Activated CD8-positive, alpha-beta T cell treated with anti-CD3 and anti-CD28 coated beads for 36 hours (primary cell): Measurements from ENCODE around the gene MDH1B. TPM values are rescaled to one million over a fixed set of nuclear protein-coding genes. Genes with fewer than 3 reads are reported as not detected.
A peak's percentile ranks its signal among the peaks of the same experiment; 100 is the strongest.
"Not testable (repeated sequence)": the region's sequence is repeated elsewhere in the genome, so short reads cannot be mapped to it uniquely, and the experiment has no call there.

Source experiments
- ATAC-seq: fragments of 200-7000 bp; cut with Tn5 transposase; one replicate; pipeline ENCODE4 v1.10.0; 2021; ENCODE audit warnings: mild to moderate bottlenecking, moderate library complexity
- CTCF ChIA-PET: fragments of 350-600 bp; sonication (Branson Sonifier 250); formaldehyde crosslinking; loops from one replicate; lab custom pipeline; 2021; ENCODE audit warnings: antibody characterized with exemption; lab: Charles Lee
- POLR2A ChIA-PET: fragments of 350-600 bp; sonication (Branson Sonifier 250); formaldehyde crosslinking; loops from one replicate; lab custom pipeline; 2021; ENCODE audit warnings: antibody characterized with exemption; lab: Charles Lee
- DNase-seq: peaks from one replicate; pipeline ENCODE4 v3.0.0-alpha.2; 2020
- H3K27ac Mint-ChIP-seq: one replicate; pipeline ENCODE4 v1.8.0; 2021; ENCODE audit warnings: mild to moderate bottlenecking, mixed read lengths
- H3K27me3 Mint-ChIP-seq: one replicate; pipeline ENCODE4 v1.8.0; 2021; ENCODE audit warnings: mixed read lengths
- H3K36me3 Mint-ChIP-seq: one replicate; pipeline ENCODE4 v1.8.0; 2021; ENCODE audit warnings: low read depth, mixed read lengths
- H3K4me1 Mint-ChIP-seq: one replicate; pipeline ENCODE4 v1.8.0; 2021; ENCODE audit warnings: low read depth, mixed read lengths
- H3K4me3 Mint-ChIP-seq: one replicate; pipeline ENCODE4 v1.8.0; 2021; ENCODE audit warnings: mild to moderate bottlenecking, moderate library complexity, mixed read lengths
- H3K9me3 Mint-ChIP-seq: one replicate; pipeline ENCODE4 v1.8.0; 2021; ENCODE audit warnings: mixed read lengths
- intact Hi-C: fragments of 100-400 bp; cut with micrococcal nuclease; formaldehyde crosslinking; loops from one replicate; pipeline ENCODE4 v1.10.0; 2022
- total RNA-seq, 2 experiments: library from RNA; stranded (reverse); gene quantifications; one replicate each; pipeline ENCODE4 v1.2.3, GENCODE V29; 2021
- TF ChIP-seq, protein P1 (sequence below): fragments of 200-600 bp; IDR thresholded peaks from one replicate; pipeline ENCODE4 v1.8.0; 2022; ENCODE audit warnings: antibody characterized with exemption, mild to moderate bottlenecking

The MDH1B gene
- total RNA-seq = under 1 TPM; 0.56 to 0.92 TPM

DNA sequence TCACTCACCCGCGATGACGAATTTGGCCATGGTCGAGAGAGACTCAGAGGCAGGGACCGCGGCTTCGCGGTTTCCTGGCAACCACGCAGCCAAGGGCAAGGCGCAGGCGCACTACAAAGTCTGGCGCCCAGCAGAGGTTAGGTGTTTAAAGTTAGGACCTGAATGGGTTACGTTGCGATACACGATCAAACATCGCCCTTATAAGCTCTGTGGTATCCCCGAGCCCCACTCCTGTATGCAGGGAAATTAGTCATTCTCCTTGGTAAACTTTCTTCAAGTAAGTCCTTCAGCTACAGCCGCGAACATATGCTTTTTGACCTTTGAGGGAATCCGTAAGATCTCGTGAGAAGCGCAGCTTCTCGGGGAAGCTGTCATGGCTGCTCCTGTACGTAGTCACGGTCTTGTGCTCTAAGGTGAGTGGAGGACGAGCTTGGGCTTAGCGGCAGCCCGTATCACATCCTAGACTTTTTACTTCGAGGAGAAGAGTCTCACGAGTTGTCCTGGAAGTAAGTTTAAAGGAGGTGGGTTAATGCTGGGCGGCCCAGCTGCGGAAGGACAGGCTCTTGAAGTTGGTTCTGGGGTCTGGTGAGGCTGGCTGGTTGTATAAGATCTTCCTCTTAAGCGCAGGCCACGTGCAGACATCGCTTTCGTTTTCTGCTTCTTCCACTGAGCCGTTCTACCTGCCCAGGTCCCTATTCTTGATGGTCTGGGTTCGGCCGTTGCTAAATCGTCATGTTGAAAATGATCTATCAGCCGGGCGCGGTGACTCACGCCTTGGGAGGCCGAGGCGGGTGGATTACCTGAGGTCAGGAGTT lies at the start of gene MDH1B, which contains the start of gene FASTKD2:
Gene MDH1B, minus strand, starts transcription at position 87 of the 815 bp plus-strand sequence. Its CDS starts 57 bp downstream, at position 30.
Gene FASTKD2, plus strand, starts transcription at position 365 of the 815 bp plus-strand sequence. CDS start 1,088 bp downstream, outside the sequence.
- POLR2A ChIA-PET = interaction anchor here (0.6 to 1.6 kb wide), 9 partner anchors 11 to 765 kb away, joined by 3 to 6 read pairs (median 3); no protein-coding TSS in a partner anchor
- H3K9me3 Mint-ChIP-seq = no peaks in the 10 kb centered on the region
- peak within 1 kb of the TSS; percentile 98 for H3K27ac Mint-ChIP-seq
- ATAC-seq = peak; percentile 89
- TF ChIP-seq, protein P1, sequence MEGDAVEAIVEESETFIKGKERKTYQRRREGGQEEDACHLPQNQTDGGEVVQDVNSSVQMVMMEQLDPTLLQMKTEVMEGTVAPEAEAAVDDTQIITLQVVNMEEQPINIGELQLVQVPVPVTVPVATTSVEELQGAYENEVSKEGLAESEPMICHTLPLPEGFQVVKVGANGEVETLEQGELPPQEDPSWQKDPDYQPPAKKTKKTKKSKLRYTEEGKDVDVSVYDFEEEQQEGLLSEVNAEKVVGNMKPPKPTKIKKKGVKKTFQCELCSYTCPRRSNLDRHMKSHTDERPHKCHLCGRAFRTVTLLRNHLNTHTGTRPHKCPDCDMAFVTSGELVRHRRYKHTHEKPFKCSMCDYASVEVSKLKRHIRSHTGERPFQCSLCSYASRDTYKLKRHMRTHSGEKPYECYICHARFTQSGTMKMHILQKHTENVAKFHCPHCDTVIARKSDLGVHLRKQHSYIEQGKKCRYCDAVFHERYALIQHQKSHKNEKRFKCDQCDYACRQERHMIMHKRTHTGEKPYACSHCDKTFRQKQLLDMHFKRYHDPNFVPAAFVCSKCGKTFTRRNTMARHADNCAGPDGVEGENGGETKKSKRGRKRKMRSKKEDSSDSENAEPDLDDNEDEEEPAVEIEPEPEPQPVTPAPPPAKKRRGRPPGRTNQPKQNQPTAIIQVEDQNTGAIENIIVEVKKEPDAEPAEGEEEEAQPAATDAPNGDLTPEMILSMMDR = no peak
- DNase-seq = peak; percentile 93
- peaks cover 36% of the 10 kb centered on the region for H3K4me1 Mint-ChIP-seq
- peaks cover 28% of the 10 kb centered on the region for H3K36me3 Mint-ChIP-seq
- H3K4me3 Mint-ChIP-seq = peak within 1 kb of the TSS; percentile 91
- CTCF ChIA-PET = interaction anchor here (0.7 to 2.5 kb wide), 5 partner anchors 15 to 71 kb away, joined by 3 to 14 read pairs (median 3); no protein-coding TSS in a partner anchor
- intact Hi-C loops = no loop called here
- H3K27me3 Mint-ChIP-seq = no peaks in the 10 kb centered on the region

- POLR2A ChIA-PET = interaction anchor here (0.6 kb wide), 1 partner anchor 9 kb away, joined by 5 read pairs; no protein-coding TSS in a partner anchor
- CTCF ChIA-PET = interaction anchor here (1.8 to 2.1 kb wide), 2 partner anchors 11 to 13 kb away, joined by 5 to 7 read pairs; no protein-coding TSS in a partner anchor
- no peaks in the 10 kb centered on the region for H3K27me3 Mint-ChIP-seq
Measured at GRCh38 chr2:206814498-206814897, 49.4 kb upstream of the MDH1B start.

DNA sequence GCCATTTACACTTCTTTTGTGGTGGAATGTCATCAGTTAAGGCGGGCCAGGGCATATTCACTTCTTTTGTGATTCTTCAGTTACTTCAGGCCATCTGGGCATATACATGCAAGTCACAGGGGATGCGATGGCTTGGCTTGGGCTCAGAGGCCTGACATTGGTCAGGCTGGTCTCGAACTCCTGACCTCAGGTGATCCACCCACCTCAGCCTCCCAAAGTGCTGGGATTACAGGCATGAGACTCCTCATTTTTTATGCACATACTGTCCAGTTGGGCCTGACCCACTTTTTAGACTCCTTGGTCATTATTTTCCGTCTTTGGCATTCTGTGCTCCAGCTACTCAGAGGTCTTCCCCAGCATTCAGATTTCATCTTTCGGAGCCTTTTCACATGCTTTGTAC lies 47.3 kb upstream of the MDH1B start:
- ATAC-seq, H3K36me3 Mint-ChIP-seq, H3K4me1 Mint-ChIP-seq, intact Hi-C loops, H3K27ac Mint-ChIP-seq, POLR2A ChIA-PET, H3K4me3 Mint-ChIP-seq, DNase-seq, CTCF ChIA-PET, H3K9me3 Mint-ChIP-seq, H3K27me3 Mint-ChIP-seq: not testable (repeated sequence)

More at GRCh38 chr2:206814498-206814897, 49.4 kb upstream of the MDH1B start:
- DNase-seq = no peak
- Mint-ChIP-seq H3K9me3 (no peaks in the 10 kb centered on the region), H3K4me3 (no peak overlapping the region), H3K36me3 (peaks cover 4% of the 10 kb centered on the region), H3K27ac (no peak overlapping the region), H3K4me1 (no peaks in the 10 kb centered on the region)
- no peak for ATAC-seq
- intact Hi-C loops = no loop called here
- TF ChIP-seq, protein P1 = no peak

- H3K4me3 Mint-ChIP-seq, H3K27ac Mint-ChIP-seq, H3K4me1 Mint-ChIP-seq, H3K9me3 Mint-ChIP-seq, DNase-seq, ATAC-seq, CTCF ChIA-PET, H3K27me3 Mint-ChIP-seq, POLR2A ChIA-PET, H3K36me3 Mint-ChIP-seq: not testable (repeated sequence)
- intact Hi-C loops = loop anchor here (10.0 kb wide), 1 partner anchor 177 kb away; no protein-coding TSS in a partner anchor
Measured at GRCh38 chr2:206807624-206808023, 42.5 kb upstream of the MDH1B start.

DNA sequence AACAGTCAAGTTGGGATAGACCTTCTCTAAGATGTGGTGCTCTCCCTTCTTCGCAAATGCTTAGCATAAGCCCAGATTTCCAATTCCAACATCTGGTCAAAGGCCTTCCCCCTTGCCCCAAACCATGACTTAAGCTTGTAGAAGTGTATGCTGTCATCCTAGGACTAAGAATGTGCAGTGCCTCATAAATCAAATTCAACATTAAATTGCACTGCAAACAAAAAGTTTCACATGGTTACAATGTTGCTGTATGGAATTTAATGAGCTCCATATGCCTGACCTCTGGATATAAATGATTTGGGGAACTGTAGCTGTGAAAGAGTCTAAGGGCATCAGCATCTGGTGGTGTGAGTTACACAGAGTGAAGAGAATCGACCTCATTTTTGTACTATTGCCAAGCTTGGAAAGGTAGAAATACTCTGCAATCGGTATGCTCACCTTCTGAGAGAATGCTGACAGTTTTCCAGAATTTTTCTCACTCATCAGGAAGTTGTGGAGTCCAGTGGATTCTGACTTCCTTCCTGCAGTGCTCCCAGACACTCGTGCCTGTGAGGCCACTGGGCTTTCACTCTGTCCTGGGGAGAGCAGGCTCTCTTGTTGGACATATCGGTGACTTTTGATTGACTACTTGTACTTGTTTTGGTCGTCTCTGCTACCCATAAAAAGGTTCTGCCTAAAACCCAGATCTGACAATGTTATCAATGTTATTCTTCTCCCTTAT lies 40.9 kb upstream of the MDH1B start:
- H3K9me3 Mint-ChIP-seq = no peaks in the 10 kb centered on the region
- TF ChIP-seq, protein P1 = no peak
- intact Hi-C loops = loop anchor here (10.0 kb wide), 1 partner anchor 179 kb away; no protein-coding TSS in a partner anchor
- H3K27ac Mint-ChIP-seq = no peak overlapping the region
- ATAC-seq (no peak), DNase-seq (no peak)
- H3K36me3 Mint-ChIP-seq = peaks cover 3% of the 10 kb centered on the region
- no peaks in the 10 kb centered on the region for H3K27me3 Mint-ChIP-seq
- ChIA-PET CTCF (no interaction called here), POLR2A (interaction anchor here (0.7 kb wide), 1 partner anchor 8 kb away, joined by 5 read pairs; no protein-coding TSS in a partner anchor)
- no peak overlapping the region for H3K4me3 Mint-ChIP-seq
- H3K4me1 Mint-ChIP-seq = peaks cover under 1% of the 10 kb centered on the region
